HFF-Myc (cell line): ENCODE measurements around the gene EDN2.

Source experiments
- DNase-seq: peaks from one replicate; pipeline ENCODE4 v3.0.0-alpha.2; 2011; ENCODE audit warnings: low read depth; ENCODE audit errors: extremely low read depth
- H3K4me3 ChIP-seq: replicated peaks from 2 replicates; pipeline ENCODE4 v1.5.1; 2011; ENCODE audit warnings: low read depth, mild to moderate bottlenecking, control low read depth, low read length
- CTCF ChIP-seq: IDR thresholded peaks from 2 replicates; pipeline ENCODE4 v1.5.1; 2012; ENCODE audit warnings: mild to moderate bottlenecking, low read depth, low read length, control low read depth; ENCODE audit errors: missing control alignments

The EDN2 gene

GRCh38 chr1:41489561-41489960 lies 5.1 kb upstream of the EDN2 start:
- no peak for TF ChIP-seq CTCF
- DNase-seq, result no peak
- no peak overlapping the region for H3K4me3 ChIP-seq

- TF ChIP-seq CTCF, result no peak
- no peak overlapping the region for H3K4me3 ChIP-seq
- DNase-seq, result no peak
Observed at GRCh38 chr1:41488040-41488951, 3.8 kb upstream of the EDN2 start.

- no peak overlapping the region for H3K4me3 ChIP-seq
- no peak for DNase-seq
- TF ChIP-seq CTCF, result no peak
Observed at GRCh38 chr1:41487126-41488039, 2.9 kb upstream of the EDN2 start.

- H3K4me3 ChIP-seq, result no peak overlapping the region
- DNase-seq, result no peak
- no peak for TF ChIP-seq CTCF
Observed at GRCh38 chr1:41486371-41487125, 2.1 kb upstream of the EDN2 start.

- DNase-seq, result no peak
- no peak overlapping the region for H3K4me3 ChIP-seq
- no peak for TF ChIP-seq CTCF
Observed at GRCh38 chr1:41486053-41486370, 1.5 kb upstream of the EDN2 start.

- no peak for DNase-seq
- H3K4me3 ChIP-seq, result no peak overlapping the region
- no peak for TF ChIP-seq CTCF
Observed at GRCh38 chr1:41485605-41486004, 1.1 kb upstream of the EDN2 start.
